ENCODE data around the gene ARHGAP27. TPM values are rescaled to one million over a fixed set of nuclear protein-coding genes. Genes with fewer than 3 reads are reported as not detected.

The ARHGAP27 gene
- total and polyA plus RNA-seq, 8 donors = 3.1 to 22.4 (median 7.4) TPM

DNA sequence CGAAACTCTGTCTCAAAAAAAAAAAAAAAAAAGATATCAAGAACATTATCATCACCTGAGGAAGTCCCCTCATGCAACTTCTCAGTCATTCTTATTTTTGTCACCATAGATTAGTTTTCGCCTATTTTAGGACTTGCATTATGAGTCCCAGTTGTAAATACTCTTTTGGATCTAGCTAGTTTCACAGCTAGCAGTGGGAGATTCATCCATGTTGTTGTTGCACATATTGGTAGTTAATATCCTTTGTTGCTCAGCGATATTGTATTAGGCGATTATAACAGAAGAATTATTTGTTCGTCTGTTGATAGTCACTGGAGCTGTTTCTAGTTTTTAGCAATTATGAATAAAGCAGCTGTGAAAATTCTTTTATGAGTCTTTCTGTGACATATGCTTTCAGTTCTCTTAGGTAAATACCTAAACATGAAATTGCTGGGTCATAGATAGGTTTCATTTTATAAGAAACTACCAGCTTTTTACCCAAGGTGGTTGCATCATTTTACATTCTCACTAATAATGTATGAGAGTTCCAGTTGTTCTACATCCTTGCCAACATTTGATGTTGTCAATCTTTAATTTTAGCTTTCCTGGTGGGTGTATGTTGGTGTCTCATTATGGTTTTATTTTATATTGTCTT is 75.2 kb downstream of the ARHGAP27 start:
- H3K27me3 ChIP-seq = no peaks in the 10 kb centered on the region
- H3K4me3 ChIP-seq = no peak overlapping the region
- intact Hi-C loops (cut with DNase I) = no loop called here
- H3K36me3 ChIP-seq = no peaks in the 10 kb centered on the region
- 88 to 91% methylated on average over 5 of the region's 5 CpGs for WGBS, 2 donors
- H3K4me1 ChIP-seq = no peaks in the 10 kb centered on the region
- DNase-seq = no peak
- FAIRE-seq = no peak
- no peak for ATAC-seq
- H3K27ac ChIP-seq = no peak overlapping the region
- TF ChIP-seq, protein P1, sequence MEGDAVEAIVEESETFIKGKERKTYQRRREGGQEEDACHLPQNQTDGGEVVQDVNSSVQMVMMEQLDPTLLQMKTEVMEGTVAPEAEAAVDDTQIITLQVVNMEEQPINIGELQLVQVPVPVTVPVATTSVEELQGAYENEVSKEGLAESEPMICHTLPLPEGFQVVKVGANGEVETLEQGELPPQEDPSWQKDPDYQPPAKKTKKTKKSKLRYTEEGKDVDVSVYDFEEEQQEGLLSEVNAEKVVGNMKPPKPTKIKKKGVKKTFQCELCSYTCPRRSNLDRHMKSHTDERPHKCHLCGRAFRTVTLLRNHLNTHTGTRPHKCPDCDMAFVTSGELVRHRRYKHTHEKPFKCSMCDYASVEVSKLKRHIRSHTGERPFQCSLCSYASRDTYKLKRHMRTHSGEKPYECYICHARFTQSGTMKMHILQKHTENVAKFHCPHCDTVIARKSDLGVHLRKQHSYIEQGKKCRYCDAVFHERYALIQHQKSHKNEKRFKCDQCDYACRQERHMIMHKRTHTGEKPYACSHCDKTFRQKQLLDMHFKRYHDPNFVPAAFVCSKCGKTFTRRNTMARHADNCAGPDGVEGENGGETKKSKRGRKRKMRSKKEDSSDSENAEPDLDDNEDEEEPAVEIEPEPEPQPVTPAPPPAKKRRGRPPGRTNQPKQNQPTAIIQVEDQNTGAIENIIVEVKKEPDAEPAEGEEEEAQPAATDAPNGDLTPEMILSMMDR (IDR thresholded peaks at IDR 0.05) = no peak
- H3K9me3 ChIP-seq = no peaks in the 10 kb centered on the region

DNA sequence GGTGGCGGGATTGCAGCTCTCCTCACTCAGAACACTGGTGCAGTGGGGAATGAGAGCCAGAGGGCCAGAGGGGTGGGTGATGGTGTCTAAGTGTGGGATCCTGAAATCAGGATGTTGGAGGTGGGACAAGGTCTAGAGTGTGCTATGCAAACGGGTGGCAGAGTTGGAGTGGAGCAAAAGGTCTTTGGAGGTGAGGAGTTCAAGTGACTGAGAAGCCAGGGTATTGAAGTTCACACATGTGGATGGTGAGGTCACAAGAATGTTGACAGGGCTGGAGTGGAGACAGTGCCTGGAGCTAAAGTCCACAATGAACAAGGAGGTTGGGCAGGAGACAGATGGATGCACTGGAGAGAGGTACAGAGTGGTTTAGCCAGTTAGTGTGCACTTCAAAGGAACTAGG is 77.6 kb downstream of the ARHGAP27 start:
- peak in 1 of 6 donors; percentile 14 for DNase-seq
- Histone ChIP-seq H3K27ac (no peak overlapping the region), H3K9me3 (no peaks in the 10 kb centered on the region), H3K4me3 (no peak overlapping the region), H3K36me3 (no peaks in the 10 kb centered on the region), H3K4me1 (no peaks in the 10 kb centered on the region), H3K27me3 (no peaks in the 10 kb centered on the region)
- 62% methylated on average over 2 of the region's 2 CpGs for WGBS, 2 donors
- FAIRE-seq = no peak
- TF ChIP-seq, protein P1 (IDR thresholded peaks at IDR 0.05) = no peak
- intact Hi-C loops (cut with DNase I) = no loop called here
- no peak for ATAC-seq

DNA sequence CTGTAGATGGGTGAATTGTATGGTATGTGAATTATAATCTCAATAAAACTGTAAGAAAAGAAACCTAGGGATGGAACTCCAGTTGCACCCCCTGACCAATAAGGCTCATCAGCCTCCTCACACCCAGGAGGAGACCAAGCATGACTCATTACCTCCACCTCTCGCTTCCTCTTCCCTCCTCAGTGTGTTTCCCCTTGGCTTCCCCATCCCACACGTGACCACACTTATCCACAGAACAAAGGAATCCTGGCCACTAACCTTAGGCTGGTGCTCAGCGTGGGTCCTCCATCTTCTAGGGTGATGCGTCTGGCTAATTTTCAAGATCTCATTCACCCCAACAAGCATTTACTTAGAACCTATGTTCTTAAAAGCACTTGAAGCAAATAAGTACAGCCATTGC is 79.6 kb downstream of the ARHGAP27 start:
- TF ChIP-seq, protein P1 (IDR thresholded peaks at IDR 0.05) = no peak
- DNase-seq (peak in 1 of 6 donors; percentile 3), ATAC-seq (peak in 1 of 4 donors; percentile 25), FAIRE-seq (no peak)
- WGBS, 2 donors = 81 to 91% methylated on average over 4 of the region's 4 CpGs
- Histone ChIP-seq H3K4me3 (no peak overlapping the region), H3K9me3 (no peaks in the 10 kb centered on the region), H3K36me3 (no peaks in the 10 kb centered on the region), H3K27ac (no peak overlapping the region), H3K4me1 (no peaks in the 10 kb centered on the region), H3K27me3 (no peaks in the 10 kb centered on the region)
- intact Hi-C loops (cut with DNase I) = no loop called here

DNA sequence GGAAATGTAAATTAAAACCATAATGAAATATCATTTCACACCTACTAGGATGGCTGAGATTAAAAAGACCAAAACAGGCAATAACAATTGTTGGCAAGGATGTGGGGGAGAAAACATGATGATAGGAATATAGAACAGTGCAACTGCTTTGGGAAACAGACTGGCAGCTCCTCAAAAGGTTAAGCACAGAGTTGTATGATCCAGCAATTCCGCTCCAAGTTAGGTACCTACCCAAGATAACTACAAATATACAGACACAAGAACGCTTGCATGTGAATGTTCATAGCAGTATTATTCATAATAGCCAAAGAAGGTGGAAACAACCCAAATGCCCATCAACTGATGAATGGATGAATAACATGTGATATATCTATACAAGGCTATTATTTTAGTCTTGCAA is 80.8 kb downstream of the ARHGAP27 start:
- TF ChIP-seq, protein P1 (IDR thresholded peaks at IDR 0.05) = no peak
- Histone ChIP-seq H3K4me3 (no peak overlapping the region), H3K36me3 (no peaks in the 10 kb centered on the region), H3K27ac (no peak overlapping the region), H3K27me3 (no peaks in the 10 kb centered on the region), H3K4me1 (no peaks in the 10 kb centered on the region), H3K9me3 (no peaks in the 10 kb centered on the region)
- intact Hi-C loops (cut with DNase I) = no loop called here
- FAIRE-seq (no peak), ATAC-seq (no peak), DNase-seq (no peak)
- whole genome bisulfite sequencing, 2 donors = 98% methylated on average over 2 of the region's 2 CpGs

DNA sequence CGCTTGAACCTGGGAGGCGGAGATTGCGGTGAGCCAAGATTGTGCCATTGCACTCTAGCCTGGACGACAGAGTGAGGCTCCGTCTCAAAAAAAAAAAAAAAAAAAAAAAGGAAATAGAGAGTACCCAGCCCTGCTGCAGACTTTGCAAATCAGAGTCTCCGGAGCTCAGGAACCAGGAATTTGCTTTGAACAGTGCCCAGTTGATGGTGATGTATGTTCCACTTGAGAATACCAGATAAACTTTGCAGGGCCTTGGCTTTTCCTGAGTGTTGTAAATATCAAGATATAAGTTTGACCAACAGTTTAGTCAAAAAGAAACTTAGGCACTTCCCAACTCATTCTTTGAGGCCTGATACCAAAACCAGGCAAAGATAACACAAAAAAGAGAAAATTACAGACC is 85.2 kb downstream of the ARHGAP27 start:
- no peak overlapping the region for H3K4me3 ChIP-seq
- H3K36me3 ChIP-seq = no peaks in the 10 kb centered on the region
- no peaks in the 10 kb centered on the region for H3K27me3 ChIP-seq
- ATAC-seq (no peak), DNase-seq (no peak), FAIRE-seq (no peak)
- intact Hi-C loops (cut with DNase I) = no loop called here
- WGBS, 2 donors = 83 to 88% methylated on average over 6 of the region's 6 CpGs
- H3K4me1 ChIP-seq = no peaks in the 10 kb centered on the region
- TF ChIP-seq, protein P1 (IDR thresholded peaks at IDR 0.05) = no peak
- no peaks in the 10 kb centered on the region for H3K9me3 ChIP-seq
- no peak overlapping the region for H3K27ac ChIP-seq

Measured in pancreas (tissue), 10 donors.